GM21390 (cell line): ENCODE results near the gene TESK2.
A peak's percentile ranks its signal among the peaks of the same experiment; 100 is the strongest.

Source experiments
- ATAC-seq: cut with Tn5 transposase; IDR thresholded peaks from one replicate; pipeline ENCODE4 v1.9.1; 2021; ENCODE audit not compliant: unreplicated experiment

The TESK2 gene

GRCh38 chr1:45339789-45340558, 151.0 kb downstream of the TESK2 start, which contains the start of the genes MUTYH and TOE1:
TSS of gene MUTYH (minus strand) at chr1:45340440. CDS start at chr1:45334505, 5,935 bp downstream.
TSS of gene TOE1 (plus strand) at chr1:45340170. CDS start at chr1:45340253, 83 bp downstream.
- peak; percentile 70 for ATAC-seq

- no peak for ATAC-seq
These were observed 153.2 kb downstream of the TESK2 start for GRCh38 chr1:45337630-45338325.

GRCh38 chr1:45335855-45336324, 155.1 kb downstream of the TESK2 start:
- no peak for ATAC-seq

- no peak for ATAC-seq
These were observed 156.4 kb downstream of the TESK2 start for GRCh38 chr1:45334308-45335245.

- ATAC-seq: no peak
These were observed 158.6 kb downstream of the TESK2 start for GRCh38 chr1:45332346-45332720.

GRCh38 chr1:45331436-45332345, 159.3 kb downstream of the TESK2 start:
- ATAC-seq: no peak

- no peak for ATAC-seq
These were observed 161.5 kb downstream of the TESK2 start for GRCh38 chr1:45329445-45329844.

- ATAC-seq: no peak
These were observed 162.3 kb downstream of the TESK2 start for GRCh38 chr1:45328680-45329079.

- no peak for ATAC-seq
These were observed 163.1 kb downstream of the TESK2 start for GRCh38 chr1:45327644-45328515.

GRCh38 chr1:45326627-45327623, 164.0 kb downstream of the TESK2 start, which contains the start of gene HPDL:
TSS of gene HPDL (plus strand) at chr1:45326895. CDS start at chr1:45327149, 254 bp downstream.
- ATAC-seq: peak; percentile 71

GRCh38 chr1:45325851-45326506, 165.0 kb downstream of the TESK2 start:
- no peak for ATAC-seq

- ATAC-seq: no peak
These were observed 168.4 kb downstream of the TESK2 start for GRCh38 chr1:45322486-45323040.

- ATAC-seq: no peak
These were observed 169.5 kb downstream of the TESK2 start for GRCh38 chr1:45321444-45321843.

- no peak for ATAC-seq
These were observed 171.2 kb downstream of the TESK2 start for GRCh38 chr1:45319761-45320160.

- no peak for ATAC-seq
These were observed 173.8 kb downstream of the TESK2 start for GRCh38 chr1:45317166-45317565.

GRCh38 chr1:45314266-45314665, 176.7 kb downstream of the TESK2 start:
- ATAC-seq: no peak

GRCh38 chr1:45306905-45307304, 184.1 kb downstream of the TESK2 start:
- no peak for ATAC-seq
